Activated CD8-positive, alpha-beta T cell treated with anti-CD3 and anti-CD28 coated beads, Interleukin-2, amount 10 ng/mL, durations not matched to agents 7 days and 5 days (primary cell): ENCODE data around the gene ILK. TPM values are rescaled to one million over a fixed set of nuclear protein-coding genes. Genes with fewer than 3 reads are reported as not detected.
A peak's percentile ranks its signal among the peaks of the same experiment; 100 is the strongest.

Experiments
- ATAC-seq: fragments of 150-1000 bp; cut with Tn5 transposase; one replicate; pipeline ENCODE4 v1.10.0; 2021; ENCODE audit warnings: moderate library complexity
- CTCF ChIA-PET: fragments of 350-600 bp; sonication (Branson Sonifier 250); formaldehyde crosslinking; loops from one replicate; lab custom pipeline; 2021; ENCODE audit warnings: antibody characterized with exemption; lab: Charles Lee
- POLR2A ChIA-PET: fragments of 350-600 bp; sonication (Branson Sonifier 250); formaldehyde crosslinking; loops from one replicate; lab custom pipeline; 2021; ENCODE audit warnings: antibody characterized with exemption; lab: Charles Lee
- DNase-seq: peaks from one replicate; pipeline ENCODE4 v3.0.0-alpha.2; 2020
- H3K27ac Mint-ChIP-seq: one replicate; pipeline ENCODE4 v1.8.0; 2021; ENCODE audit warnings: mild to moderate bottlenecking, mixed read lengths
- H3K27me3 Mint-ChIP-seq: one replicate; pipeline ENCODE4 v1.8.0; 2021; ENCODE audit warnings: low read depth, mixed read lengths
- H3K36me3 Mint-ChIP-seq: one replicate; pipeline ENCODE4 v1.8.0; 2021; ENCODE audit warnings: low read depth, mixed read lengths
- H3K4me1 Mint-ChIP-seq: one replicate; pipeline ENCODE4 v1.8.0; 2021; ENCODE audit warnings: low read depth, mixed read lengths
- H3K4me3 Mint-ChIP-seq: one replicate; pipeline ENCODE4 v1.8.0; 2021; ENCODE audit warnings: mild to moderate bottlenecking, mixed read lengths
- H3K9me3 Mint-ChIP-seq: one replicate; pipeline ENCODE4 v1.8.0; 2022; ENCODE audit warnings: mixed read lengths; ENCODE audit not compliant: insufficient read depth
- total RNA-seq, 2 experiments: library from RNA; stranded (reverse); gene quantifications; one replicate each; pipeline ENCODE4 v1.2.3, GENCODE V29; 2021

The ILK gene
- total RNA-seq, 2 experiments from 2014 or later, result 195 to 197 TPM

DNA sequence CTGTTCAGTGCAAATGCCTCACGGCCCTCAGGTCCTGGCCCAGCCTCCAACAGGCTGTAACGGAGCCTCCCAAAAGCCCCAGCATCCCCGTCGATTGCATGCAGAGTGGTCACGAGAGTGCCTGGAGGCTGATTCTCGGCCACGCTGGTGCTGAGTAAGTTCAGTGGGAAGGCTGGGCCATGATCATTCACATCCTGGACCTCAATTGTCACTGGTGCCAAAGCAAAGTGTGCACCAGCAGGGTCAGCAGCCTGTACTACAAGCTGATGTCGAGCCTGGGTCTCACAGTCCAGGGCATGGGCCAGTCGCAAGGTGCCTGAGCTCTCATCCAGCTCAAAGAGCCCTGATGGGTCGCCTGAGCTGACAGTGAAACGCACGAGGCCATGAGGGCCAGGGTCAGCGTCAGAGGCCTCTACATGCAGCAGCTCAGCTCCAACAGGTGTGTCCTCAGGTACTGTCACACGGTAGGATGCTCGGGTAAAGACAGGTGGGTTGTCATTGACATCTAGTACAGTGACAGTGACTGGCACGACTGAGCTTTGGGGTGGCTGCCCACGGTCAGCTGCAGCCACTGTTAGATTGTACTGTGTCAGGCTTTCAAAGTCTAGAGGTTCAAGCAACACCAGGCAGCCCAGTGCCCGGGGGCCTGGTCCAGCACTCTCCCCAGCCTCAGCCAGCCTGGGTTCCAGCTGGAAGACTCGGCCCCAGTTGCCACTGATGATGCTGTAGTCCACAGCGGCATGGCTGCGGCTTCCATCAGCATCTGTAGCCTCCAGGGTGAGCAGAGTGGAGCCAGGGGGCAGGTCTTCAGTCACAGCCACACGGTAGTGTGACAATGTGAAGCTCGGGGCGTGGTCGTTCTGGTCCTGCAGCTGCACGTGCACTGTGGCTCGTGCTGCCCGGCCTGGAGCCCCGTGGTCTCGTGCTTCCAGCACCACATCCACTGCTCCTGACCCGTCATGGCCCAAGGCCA, 20.1 kb downstream of the ILK start:
- Mint-ChIP-seq H3K9me3 (no peaks in the 10 kb centered on the region), H3K4me1 (peaks cover 20% of the 10 kb centered on the region), H3K36me3 (no peaks in the 10 kb centered on the region), H3K27me3 (no peaks in the 10 kb centered on the region), H3K27ac (no peak overlapping the region), H3K4me3 (no peak overlapping the region)
- no peak for DNase-seq
- ChIA-PET POLR2A (no interaction called here), CTCF (interaction anchor here (0.6 to 6.5 kb wide), 4 partner anchors 11 to 59 kb away, joined by 3 to 93 read pairs (median 9); partner anchors contain the start of genes MRPL17 and TAF10)
- no peak for ATAC-seq

DNA sequence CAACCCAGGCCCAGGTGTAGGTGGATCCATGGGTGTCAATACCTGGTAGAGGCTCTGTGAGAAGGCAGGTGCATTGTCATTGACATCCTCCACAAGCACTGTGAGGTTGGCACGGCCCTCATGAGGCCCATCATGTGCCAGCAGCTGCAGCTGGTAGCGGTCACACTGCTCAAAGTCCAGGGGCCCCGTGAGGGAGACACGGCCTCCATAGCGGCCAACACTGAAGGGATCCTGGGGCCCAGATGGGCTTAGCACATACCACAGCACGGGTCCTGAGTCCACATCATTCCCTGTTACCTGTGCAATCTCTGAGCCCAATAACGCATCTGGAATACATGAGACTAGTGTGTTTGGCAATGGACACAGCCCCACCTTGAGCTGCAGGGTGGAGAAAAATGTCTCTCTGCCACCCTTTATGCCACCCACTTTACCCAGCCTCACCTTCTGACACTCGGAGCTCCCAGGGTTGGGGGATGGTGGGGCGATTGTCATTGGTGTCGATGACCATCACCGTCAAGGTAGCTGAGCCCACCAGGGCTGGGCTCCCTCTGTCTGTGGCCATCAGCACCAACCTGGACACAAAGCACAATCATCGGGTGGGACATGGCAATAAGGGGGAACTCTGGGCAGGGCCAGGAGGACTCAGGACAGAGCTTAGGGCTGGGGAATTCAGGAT, 21.7 kb downstream of the ILK start:
- Mint-ChIP-seq H3K27ac (no peak overlapping the region), H3K4me1 (peaks cover 20% of the 10 kb centered on the region), H3K36me3 (no peaks in the 10 kb centered on the region), H3K9me3 (no peaks in the 10 kb centered on the region), H3K4me3 (no peak overlapping the region), H3K27me3 (no peaks in the 10 kb centered on the region)
- ATAC-seq (no peak), DNase-seq (no peak)
- CTCF ChIA-PET, result interaction anchor here (0.8 kb wide), 1 partner anchor 58 kb away, joined by 4 read pairs; the partner anchor contains the start of gene MRPL17
- POLR2A ChIA-PET, result no interaction called here

GRCh38 chr11:6625832-6626420, 22.4 kb downstream of the ILK start:
- ATAC-seq (no peak), DNase-seq (no peak)
- H3K27ac Mint-ChIP-seq, result no peak overlapping the region
- CTCF ChIA-PET, result no interaction called here
- peaks cover 20% of the 10 kb centered on the region for H3K4me1 Mint-ChIP-seq
- H3K4me3 Mint-ChIP-seq, result no peak overlapping the region
- POLR2A ChIA-PET, result no interaction called here
- no peaks in the 10 kb centered on the region for H3K36me3 Mint-ChIP-seq
- no peaks in the 10 kb centered on the region for H3K9me3 Mint-ChIP-seq
- no peaks in the 10 kb centered on the region for H3K27me3 Mint-ChIP-seq

GRCh38 chr11:6626971-6627761, 23.6 kb downstream of the ILK start:
- H3K9me3 Mint-ChIP-seq, result no peaks in the 10 kb centered on the region
- H3K36me3 Mint-ChIP-seq, result no peaks in the 10 kb centered on the region
- peaks cover 29% of the 10 kb centered on the region for H3K4me1 Mint-ChIP-seq
- ChIA-PET POLR2A (interaction anchor here (0.6 to 2.3 kb wide), 4 partner anchors 9 to 59 kb away, joined by 3 to 16 read pairs (median 8); partner anchors contain the start of genes TAF10 and TPP1), CTCF (interaction anchor here (0.7 to 3.4 kb wide), 11 partner anchors 8 to 248 kb away, joined by 3 to 14 read pairs (median 3); partner anchors contain the start of genes MRPL17, TAF10 and TPP1)
- H3K27ac Mint-ChIP-seq, result peak overlapping the region; percentile 75
- peak overlapping the region; percentile 20 for H3K4me3 Mint-ChIP-seq
- H3K27me3 Mint-ChIP-seq, result no peaks in the 10 kb centered on the region
- DNase-seq (no peak), ATAC-seq (peak; percentile 21)

DNA sequence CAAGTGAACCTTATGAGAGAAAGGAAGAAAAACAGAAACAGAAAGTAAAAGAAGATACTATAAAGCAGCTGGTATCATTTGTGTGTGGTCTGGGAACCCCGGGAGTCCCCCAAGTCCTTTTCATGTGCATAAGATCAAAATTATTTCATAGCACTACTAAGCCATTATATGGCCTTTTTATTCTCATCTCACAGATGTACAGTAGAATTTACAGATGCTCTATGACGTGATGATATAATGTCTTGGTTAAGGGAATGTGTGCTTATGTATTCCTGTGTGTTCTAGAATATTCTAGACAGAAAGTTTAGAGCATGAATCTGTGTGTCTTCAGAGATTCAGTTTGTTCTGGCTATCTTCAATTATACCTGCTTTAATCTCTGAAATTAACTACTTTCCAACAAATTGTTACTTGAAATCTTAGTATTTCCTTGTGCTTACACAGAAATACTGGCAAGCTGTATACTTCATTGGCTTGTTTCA, 24.2 kb downstream of the ILK start:
- Mint-ChIP-seq H3K27ac (peak overlapping the region; percentile 75), H3K4me1 (peaks cover 30% of the 10 kb centered on the region), H3K36me3 (no peaks in the 10 kb centered on the region), H3K4me3 (peak overlapping the region; percentile 20), H3K9me3 (no peaks in the 10 kb centered on the region), H3K27me3 (no peaks in the 10 kb centered on the region)
- DNase-seq (peak; percentile 47), ATAC-seq (peak; percentile 69)
- ChIA-PET CTCF (interaction anchor here (0.7 to 3.4 kb wide), 11 partner anchors 8 to 249 kb away, joined by 3 to 14 read pairs (median 3); partner anchors contain the start of genes MRPL17, TAF10 and TPP1), POLR2A (interaction anchor here (0.8 to 2.3 kb wide), 3 partner anchors 10 to 25 kb away, joined by 3 to 16 read pairs (median 14); partner anchors contain the start of genes TAF10 and TPP1)

- H3K27ac Mint-ChIP-seq, result no peak overlapping the region
- H3K27me3 Mint-ChIP-seq, result no peaks in the 10 kb centered on the region
- CTCF ChIA-PET, result interaction anchor here (1.1 to 3.4 kb wide), 5 partner anchors 10 to 249 kb away, joined by 3 to 14 read pairs (median 12); partner anchors contain the start of genes ILK, MRPL17 and TPP1
- H3K9me3 Mint-ChIP-seq, result no peaks in the 10 kb centered on the region
- H3K4me1 Mint-ChIP-seq, result peaks cover 30% of the 10 kb centered on the region
- POLR2A ChIA-PET, result interaction anchor here (0.7 to 2.3 kb wide), 4 partner anchors 9 to 18 kb away, joined by 3 to 16 read pairs (median 8); partner anchors contain the start of genes TAF10 and TPP1
- ATAC-seq (no peak), DNase-seq (no peak)
- no peak overlapping the region for H3K4me3 Mint-ChIP-seq
- H3K36me3 Mint-ChIP-seq, result no peaks in the 10 kb centered on the region
Observed at GRCh38 chr11:6628526-6628925, 25.0 kb downstream of the ILK start.

- no peak for DNase-seq
Observed at GRCh38 chr11:6629573-6629891, 26.0 kb downstream of the ILK start.

GRCh38 chr11:6629892-6630631, 26.5 kb downstream of the ILK start:
- ChIA-PET POLR2A (interaction anchor here (1.3 kb wide), 1 partner anchor 12 kb away, joined by 3 read pairs; no protein-coding TSS in a partner anchor), CTCF (interaction anchor here (1.1 kb wide), 1 partner anchor 11 kb away, joined by 4 read pairs; the partner anchor contains the start of gene TPP1)
- Mint-ChIP-seq H3K4me1 (peaks cover 30% of the 10 kb centered on the region), H3K27ac (no peak overlapping the region), H3K27me3 (no peaks in the 10 kb centered on the region), H3K36me3 (no peaks in the 10 kb centered on the region), H3K9me3 (no peaks in the 10 kb centered on the region), H3K4me3 (no peak overlapping the region)
- no peak for ATAC-seq
- no peak for DNase-seq

More at GRCh38 chr11:6629573-6629891, 26.0 kb downstream of the ILK start:
- Mint-ChIP-seq H3K36me3 (no peaks in the 10 kb centered on the region), H3K4me1 (peaks cover 30% of the 10 kb centered on the region), H3K4me3 (no peak overlapping the region), H3K27me3 (no peaks in the 10 kb centered on the region), H3K27ac (no peak overlapping the region), H3K9me3 (no peaks in the 10 kb centered on the region)
- POLR2A ChIA-PET, result interaction anchor here (1.1 to 1.3 kb wide), 2 partner anchors 11 to 17 kb away, joined by 3 read pairs; no protein-coding TSS in a partner anchor
- CTCF ChIA-PET, result interaction anchor here (1.1 to 3.4 kb wide), 2 partner anchors 26 to 38 kb away, joined by 4 to 14 read pairs; partner anchors contain the start of gene ILK
- ATAC-seq, result no peak

DNA sequence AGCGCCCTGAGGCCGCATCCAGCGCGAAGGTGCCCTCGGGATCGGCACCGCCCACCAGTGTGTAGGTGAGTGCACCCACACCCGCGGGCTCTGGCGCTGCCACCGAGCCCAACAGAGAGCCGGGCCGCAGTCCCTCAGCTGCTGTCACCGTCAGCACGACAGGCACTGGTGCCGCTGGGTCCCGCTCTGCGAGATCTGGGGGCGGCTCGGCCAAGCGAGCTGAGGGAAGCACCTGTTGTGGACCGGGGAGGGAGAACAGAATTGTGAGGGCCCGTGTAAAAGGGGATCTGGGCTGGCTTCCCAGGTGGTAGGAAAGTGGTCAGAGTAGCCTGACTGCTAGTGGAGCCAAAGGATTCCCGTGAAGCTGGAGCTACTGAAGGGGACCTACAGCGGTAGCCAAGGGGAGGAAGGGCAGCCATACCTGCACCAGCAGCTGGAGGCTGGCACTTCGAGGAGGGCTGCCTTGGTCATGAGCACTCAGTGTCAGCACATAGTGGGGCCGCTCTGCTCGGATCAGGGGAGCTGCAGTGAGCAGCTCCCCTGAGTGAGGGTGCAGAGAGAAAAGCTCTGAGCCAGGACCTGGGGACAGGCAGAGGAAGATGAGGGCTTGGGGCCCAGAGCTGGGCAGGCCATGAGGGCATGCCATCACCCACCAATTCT, 27.2 kb downstream of the ILK start:
- no peaks in the 10 kb centered on the region for H3K36me3 Mint-ChIP-seq
- ChIA-PET CTCF (interaction anchor here (0.6 to 1.1 kb wide), 4 partner anchors 11 to 252 kb away, joined by 3 to 5 read pairs (median 4); partner anchors contain the start of genes ILK, MRPL17 and TPP1), POLR2A (no interaction called here)
- no peak overlapping the region for H3K27ac Mint-ChIP-seq
- no peaks in the 10 kb centered on the region for H3K27me3 Mint-ChIP-seq
- ATAC-seq (no peak), DNase-seq (no peak)
- H3K4me1 Mint-ChIP-seq, result peaks cover 30% of the 10 kb centered on the region
- no peak overlapping the region for H3K4me3 Mint-ChIP-seq
- H3K9me3 Mint-ChIP-seq, result no peaks in the 10 kb centered on the region
